BJ (cell line): ENCODE results near the gene CTBP1. TPM values are rescaled to one million over a fixed set of nuclear protein-coding genes. Genes with fewer than 3 reads are reported as not detected.

Source experiments
- CTCF ChIA-PET: fragments of 350-600 bp; formaldehyde crosslinking; extraction: SDS; loops from one replicate; lab custom pipeline; 2021; ENCODE audit warnings: antibody characterized with exemption, inconsistent platforms; lab: Yijun Ruan, JAX
- POLR2A ChIA-PET: fragments of 300-600 bp; sonication (Branson Sonifier 250); formaldehyde crosslinking; extraction: SDS; loops from one replicate; lab custom pipeline; 2021; ENCODE audit warnings: antibody characterized with exemption; lab: Charles Lee
- DNase-seq: peaks from one replicate; pipeline ENCODE4 v3.0.0-alpha.2; 2011; ENCODE audit warnings: low read depth
- H3K27me3 ChIP-seq: 2 replicates; pipeline ENCODE4 v1.6.0; 2011; ENCODE audit warnings: low read length; ENCODE audit not compliant: control insufficient read depth, insufficient read depth
- H3K36me3 ChIP-seq: 2 replicates; pipeline ENCODE4 v1.5.1; 2011; ENCODE audit warnings: low read length; ENCODE audit not compliant: control insufficient read depth, insufficient read depth
- H3K4me3 ChIP-seq: 2 replicates; pipeline ENCODE4 v1.5.1; 2011; ENCODE audit warnings: low read depth, mild to moderate bottlenecking, control low read depth, low read length
- polyA plus RNA-seq: library from polyadenylated mRNA; depleted of rRNA; stranded (reverse); fragments of >200 nt; gene quantifications from 2 replicates; pipeline ENCODE4 v1.2.3, GENCODE V29; 2011
- TF ChIP-seq, protein P1 (sequence below): IDR thresholded peaks from 2 replicates; pipeline ENCODE4 v1.5.1; 2011; ENCODE audit warnings: low read depth, mild to moderate bottlenecking, control low read depth, inconsistent platforms, low read length, moderate library complexity; ENCODE audit not compliant: insufficient read depth

CTBP1 gene
- polyA plus RNA-seq, 1 experiment: 106 TPM

DNA sequence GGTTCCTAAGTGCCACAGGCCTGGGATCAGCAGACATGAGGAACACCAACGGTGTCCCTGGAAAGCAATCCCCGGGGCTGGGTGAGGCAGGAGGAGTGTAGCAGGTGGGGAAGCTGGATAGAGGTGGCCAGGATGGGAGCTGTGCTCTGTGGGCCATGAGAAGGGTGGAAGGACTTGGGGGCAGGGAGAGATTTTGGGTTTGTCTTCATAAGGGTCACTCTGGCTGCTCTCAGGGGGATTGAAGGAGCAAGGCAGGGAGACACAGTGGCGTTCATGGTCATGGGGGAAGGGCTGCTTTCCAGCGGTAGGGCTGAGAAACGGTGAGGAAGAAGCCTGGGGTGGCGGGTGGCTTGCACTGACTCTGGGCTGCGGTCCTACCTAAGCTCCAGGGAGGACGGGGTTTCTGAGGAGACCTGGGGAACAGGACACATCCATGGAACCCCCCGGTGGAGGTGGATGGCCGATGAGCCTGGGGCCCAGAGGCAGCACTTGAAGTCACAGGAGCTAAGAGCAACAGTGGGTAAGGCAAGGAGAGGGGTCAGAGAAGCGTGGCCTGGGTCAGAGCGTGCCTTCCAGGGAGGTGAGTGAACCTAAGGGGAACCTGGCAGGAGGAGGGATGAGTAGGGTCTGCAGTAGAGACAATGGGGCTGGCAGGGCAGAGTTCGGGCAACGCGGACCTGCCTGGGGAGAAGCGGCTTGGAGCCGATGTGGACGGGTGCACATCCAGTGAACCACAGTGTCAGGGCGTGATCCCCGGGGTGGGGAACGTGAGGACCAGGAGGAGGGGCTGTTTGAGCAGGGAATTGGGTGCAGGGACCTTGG, 12.4 kb upstream of the CTBP1 start:
- TF ChIP-seq, protein P1, sequence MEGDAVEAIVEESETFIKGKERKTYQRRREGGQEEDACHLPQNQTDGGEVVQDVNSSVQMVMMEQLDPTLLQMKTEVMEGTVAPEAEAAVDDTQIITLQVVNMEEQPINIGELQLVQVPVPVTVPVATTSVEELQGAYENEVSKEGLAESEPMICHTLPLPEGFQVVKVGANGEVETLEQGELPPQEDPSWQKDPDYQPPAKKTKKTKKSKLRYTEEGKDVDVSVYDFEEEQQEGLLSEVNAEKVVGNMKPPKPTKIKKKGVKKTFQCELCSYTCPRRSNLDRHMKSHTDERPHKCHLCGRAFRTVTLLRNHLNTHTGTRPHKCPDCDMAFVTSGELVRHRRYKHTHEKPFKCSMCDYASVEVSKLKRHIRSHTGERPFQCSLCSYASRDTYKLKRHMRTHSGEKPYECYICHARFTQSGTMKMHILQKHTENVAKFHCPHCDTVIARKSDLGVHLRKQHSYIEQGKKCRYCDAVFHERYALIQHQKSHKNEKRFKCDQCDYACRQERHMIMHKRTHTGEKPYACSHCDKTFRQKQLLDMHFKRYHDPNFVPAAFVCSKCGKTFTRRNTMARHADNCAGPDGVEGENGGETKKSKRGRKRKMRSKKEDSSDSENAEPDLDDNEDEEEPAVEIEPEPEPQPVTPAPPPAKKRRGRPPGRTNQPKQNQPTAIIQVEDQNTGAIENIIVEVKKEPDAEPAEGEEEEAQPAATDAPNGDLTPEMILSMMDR: no peak
- POLR2A ChIA-PET: no interaction called here
- H3K4me3 ChIP-seq: no peak overlapping the region
- CTCF ChIA-PET: interaction anchor here (8.3 to 10.0 kb wide), 2 partner anchors 94 to 130 kb away, joined by 71 to 120 read pairs; no protein-coding TSS in a partner anchor
- H3K27me3 ChIP-seq: no peaks in the 10 kb centered on the region
- no peak for DNase-seq
- no peaks in the 10 kb centered on the region for H3K36me3 ChIP-seq

DNA sequence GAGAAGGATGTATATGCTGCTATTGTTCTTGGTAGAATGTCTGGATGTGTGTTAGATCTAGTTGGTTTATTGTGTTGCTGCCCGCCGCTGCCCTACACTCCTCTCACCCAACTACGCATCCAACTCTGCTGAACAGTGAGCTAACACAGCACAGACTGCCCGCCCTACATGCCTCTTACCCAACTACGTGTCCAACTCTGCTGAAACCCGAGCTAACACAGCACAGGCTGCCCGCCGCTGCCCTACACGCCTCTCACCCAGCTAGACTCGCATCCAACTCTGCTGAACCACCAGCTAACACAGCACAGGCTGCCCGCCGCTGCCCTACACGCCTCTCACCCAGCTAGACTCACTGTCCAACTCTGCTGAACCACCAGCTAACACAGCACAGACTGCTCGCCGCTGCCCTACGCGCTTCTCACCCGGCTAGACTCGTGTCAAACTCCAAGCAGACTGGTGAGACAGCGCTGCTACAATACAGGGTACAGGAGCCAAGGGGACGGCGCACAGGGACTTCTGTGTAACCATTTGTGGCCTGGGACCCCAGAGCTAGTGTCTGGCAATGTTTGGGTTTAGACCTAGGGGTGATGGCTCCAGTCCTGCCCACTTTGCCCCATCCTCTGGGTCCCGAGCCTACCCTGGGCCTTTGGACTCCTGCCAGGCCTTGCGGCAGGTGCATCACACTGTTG, 11.6 kb upstream of the CTBP1 start:
- Histone ChIP-seq H3K36me3 (no peaks in the 10 kb centered on the region), H3K27me3 (no peaks in the 10 kb centered on the region), H3K4me3 (no peak overlapping the region)
- ChIA-PET CTCF (interaction anchor here (1.0 to 4.4 kb wide), 2 partner anchors 8 to 9 kb away, joined by 4 to 19 read pairs; no protein-coding TSS in a partner anchor), POLR2A (no interaction called here)
- TF ChIP-seq, protein P1: no peak
- no peak for DNase-seq

DNA sequence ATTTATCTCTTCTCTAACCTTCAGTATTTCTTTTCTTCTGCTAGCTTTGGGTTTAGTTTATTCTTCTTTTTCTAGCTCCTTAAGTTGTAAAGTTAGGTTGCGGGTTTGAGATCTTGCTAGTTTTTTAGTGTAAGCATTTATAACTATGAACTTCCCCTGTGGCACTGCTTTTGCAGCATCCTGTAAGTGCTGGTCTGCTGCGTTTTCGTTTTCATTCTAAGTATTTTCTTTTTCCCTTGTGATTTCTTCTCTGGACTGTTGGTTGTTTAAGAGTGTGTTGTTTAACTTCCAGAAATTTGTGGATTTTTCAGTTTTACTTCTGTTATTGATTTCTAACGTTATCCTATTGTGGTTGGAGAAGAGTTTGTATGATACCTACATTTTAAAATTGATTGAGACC, 11.0 kb upstream of the CTBP1 start:
- ChIA-PET CTCF (interaction anchor here (1.0 to 4.4 kb wide), 2 partner anchors 8 to 9 kb away, joined by 4 to 19 read pairs; no protein-coding TSS in a partner anchor), POLR2A (no interaction called here)
- DNase-seq: no peak
- TF ChIP-seq, protein P1: no peak
- no peak overlapping the region for H3K4me3 ChIP-seq
- no peaks in the 10 kb centered on the region for H3K36me3 ChIP-seq
- no peaks in the 10 kb centered on the region for H3K27me3 ChIP-seq

DNA sequence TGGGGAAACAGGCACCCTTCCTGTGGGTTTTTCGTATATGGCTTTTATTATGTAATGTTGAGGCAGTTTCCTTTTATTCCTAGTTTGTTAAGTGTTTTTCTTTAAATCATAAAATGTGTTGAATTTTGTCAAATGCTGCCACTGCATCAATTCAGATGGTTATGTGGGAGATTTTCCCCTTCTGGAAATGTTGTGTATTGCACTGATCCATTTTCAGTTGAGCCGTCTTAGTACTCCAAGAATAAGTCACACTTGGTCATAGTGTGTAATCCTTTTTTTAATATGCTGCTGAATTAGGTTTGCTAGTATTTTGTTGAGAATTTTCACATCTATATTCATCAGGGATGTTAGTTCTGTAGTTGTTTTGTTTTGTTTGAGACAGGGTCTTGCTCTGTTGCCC, 9.5 kb upstream of the CTBP1 start:
- Histone ChIP-seq H3K4me3 (no peak overlapping the region), H3K27me3 (no peaks in the 10 kb centered on the region), H3K36me3 (no peaks in the 10 kb centered on the region)
- TF ChIP-seq, protein P1: no peak
- no peak for DNase-seq
- CTCF ChIA-PET: interaction anchor here (1.1 to 4.4 kb wide), 3 partner anchors 10 to 90 kb away, joined by 3 to 19 read pairs (median 6); no protein-coding TSS in a partner anchor
- POLR2A ChIA-PET: no interaction called here

DNA sequence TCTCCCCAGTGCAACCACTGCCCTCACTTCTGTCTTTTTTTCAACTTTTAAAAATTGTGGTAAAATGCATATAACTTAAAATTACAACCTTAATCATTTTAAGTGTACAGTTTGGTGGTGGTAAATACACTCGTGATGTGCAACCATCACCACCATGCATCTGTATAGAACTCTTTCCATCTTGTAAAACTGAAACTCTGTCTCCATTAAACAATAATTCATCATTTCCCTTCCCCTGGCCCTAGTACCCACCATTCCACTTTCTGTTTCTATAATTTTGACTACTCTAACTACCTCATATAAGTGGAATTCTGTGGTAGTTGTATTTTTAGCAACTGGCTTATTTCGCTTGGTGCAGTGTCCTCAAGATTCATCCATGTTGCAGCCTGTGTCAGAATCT, 6.8 kb upstream of the CTBP1 start:
- no peak for DNase-seq
- H3K4me3 ChIP-seq: no peak overlapping the region
- 0 out of 2 replicates have a peak, but pooled peaks cover 1% of the 10 kb centered on the region for H3K36me3 ChIP-seq
- CTCF ChIA-PET: interaction anchor here (1.2 to 4.4 kb wide), 2 partner anchors 13 to 128 kb away, joined by 3 to 19 read pairs; no protein-coding TSS in a partner anchor
- no peaks in the 10 kb centered on the region for H3K27me3 ChIP-seq
- TF ChIP-seq, protein P1: no peak
- POLR2A ChIA-PET: no interaction called here
